NCI-H82 (cell line): ENCODE results near the gene CEP170B.
"Not testable (repeated sequence)": the region's sequence is repeated elsewhere in the genome, so short reads cannot be mapped to it uniquely, and the experiment has no call there.

Experiments
- DNase-seq: peaks from one replicate; lab custom pipeline; 2025; lab: John Stamatoyannopoulos, UW

Gene CEP170B

GRCh38 chr14:104844306-104845032 lies 20.6 kb upstream of the CEP170B start:
- DNase-seq = no peak

- DNase-seq = no peak
Observed at GRCh38 chr14:104845033-104845666, 19.9 kb upstream of the CEP170B start.

- no peak for DNase-seq
Observed at GRCh38 chr14:104845834-104846441, 19.1 kb upstream of the CEP170B start.

GRCh38 chr14:104852280-104852663 lies 12.8 kb upstream of the CEP170B start:
- DNase-seq = no peak

- DNase-seq = no peak
Observed at GRCh38 chr14:104855532-104856090, 9.5 kb upstream of the CEP170B start.

- DNase-seq = no peak
Observed at GRCh38 chr14:104856157-104856868, 8.8 kb upstream of the CEP170B start.

GRCh38 chr14:104856869-104857860 lies 7.9 kb upstream of the CEP170B start:
- no peak for DNase-seq

- DNase-seq = not testable (repeated sequence)
Observed at GRCh38 chr14:104857931-104858330, 7.1 kb upstream of the CEP170B start.

- no peak for DNase-seq
Observed at GRCh38 chr14:104858811-104859426, 6.1 kb upstream of the CEP170B start.

- DNase-seq = no peak
Observed at GRCh38 chr14:104859900-104860299, 5.2 kb upstream of the CEP170B start.

- DNase-seq = no peak
Observed at GRCh38 chr14:104860414-104860813, 4.7 kb upstream of the CEP170B start.

- DNase-seq = no peak
Observed at GRCh38 chr14:104863131-104863862, 1.8 kb upstream of the CEP170B start.

- no peak for DNase-seq
Observed at GRCh38 chr14:104863923-104864266, 1.2 kb upstream of the CEP170B start.

GRCh38 chr14:104864267-104865080 lies 594 bp upstream of the CEP170B start:
- peak; percentile 23 for DNase-seq

GRCh38 chr14:104865631-104866441 lies 768 bp downstream of the CEP170B start:
- DNase-seq = peak; percentile 49

GRCh38 chr14:104866451-104867370 lies 1.6 kb downstream of the CEP170B start:
- no peak for DNase-seq

GRCh38 chr14:104867371-104868059 lies 2.4 kb downstream of the CEP170B start:
- DNase-seq = no peak
